ENCODE results near the gene PRRG4. TPM values are rescaled to one million over a fixed set of nuclear protein-coding genes. Genes with fewer than 3 reads are reported as not detected.

PRRG4 gene
- total and polyA plus RNA-seq, 12 donors, result 0.08 to 1.3 (median 0.32) TPM; not detected in 1

- TF ChIP-seq, protein P1, sequence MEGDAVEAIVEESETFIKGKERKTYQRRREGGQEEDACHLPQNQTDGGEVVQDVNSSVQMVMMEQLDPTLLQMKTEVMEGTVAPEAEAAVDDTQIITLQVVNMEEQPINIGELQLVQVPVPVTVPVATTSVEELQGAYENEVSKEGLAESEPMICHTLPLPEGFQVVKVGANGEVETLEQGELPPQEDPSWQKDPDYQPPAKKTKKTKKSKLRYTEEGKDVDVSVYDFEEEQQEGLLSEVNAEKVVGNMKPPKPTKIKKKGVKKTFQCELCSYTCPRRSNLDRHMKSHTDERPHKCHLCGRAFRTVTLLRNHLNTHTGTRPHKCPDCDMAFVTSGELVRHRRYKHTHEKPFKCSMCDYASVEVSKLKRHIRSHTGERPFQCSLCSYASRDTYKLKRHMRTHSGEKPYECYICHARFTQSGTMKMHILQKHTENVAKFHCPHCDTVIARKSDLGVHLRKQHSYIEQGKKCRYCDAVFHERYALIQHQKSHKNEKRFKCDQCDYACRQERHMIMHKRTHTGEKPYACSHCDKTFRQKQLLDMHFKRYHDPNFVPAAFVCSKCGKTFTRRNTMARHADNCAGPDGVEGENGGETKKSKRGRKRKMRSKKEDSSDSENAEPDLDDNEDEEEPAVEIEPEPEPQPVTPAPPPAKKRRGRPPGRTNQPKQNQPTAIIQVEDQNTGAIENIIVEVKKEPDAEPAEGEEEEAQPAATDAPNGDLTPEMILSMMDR (IDR thresholded peaks at IDR 0.05), result no peak
- Histone ChIP-seq H3K36me3 (no peaks in the 10 kb centered on the region), H3K27me3 (peaks cover 0 to 5% (median 0%) of the 10 kb centered on the region in 7 donors), H3K9me3 (no peaks in the 10 kb centered on the region), H3K27ac (no peak overlapping the region), H3K4me1 (no peaks in the 10 kb centered on the region), H3K4me3 (no peak overlapping the region)
- intact Hi-C loops (cut with DNase I), result no loop called here
- ATAC-seq (no peak), DNase-seq (no peak)
- 84 to 94% methylated on average over 2 of the region's 2 CpGs for WGBS, 2 donors
These were observed 7.2 kb downstream of the PRRG4 start for GRCh38 chr11:32836946-32837345.

DNA sequence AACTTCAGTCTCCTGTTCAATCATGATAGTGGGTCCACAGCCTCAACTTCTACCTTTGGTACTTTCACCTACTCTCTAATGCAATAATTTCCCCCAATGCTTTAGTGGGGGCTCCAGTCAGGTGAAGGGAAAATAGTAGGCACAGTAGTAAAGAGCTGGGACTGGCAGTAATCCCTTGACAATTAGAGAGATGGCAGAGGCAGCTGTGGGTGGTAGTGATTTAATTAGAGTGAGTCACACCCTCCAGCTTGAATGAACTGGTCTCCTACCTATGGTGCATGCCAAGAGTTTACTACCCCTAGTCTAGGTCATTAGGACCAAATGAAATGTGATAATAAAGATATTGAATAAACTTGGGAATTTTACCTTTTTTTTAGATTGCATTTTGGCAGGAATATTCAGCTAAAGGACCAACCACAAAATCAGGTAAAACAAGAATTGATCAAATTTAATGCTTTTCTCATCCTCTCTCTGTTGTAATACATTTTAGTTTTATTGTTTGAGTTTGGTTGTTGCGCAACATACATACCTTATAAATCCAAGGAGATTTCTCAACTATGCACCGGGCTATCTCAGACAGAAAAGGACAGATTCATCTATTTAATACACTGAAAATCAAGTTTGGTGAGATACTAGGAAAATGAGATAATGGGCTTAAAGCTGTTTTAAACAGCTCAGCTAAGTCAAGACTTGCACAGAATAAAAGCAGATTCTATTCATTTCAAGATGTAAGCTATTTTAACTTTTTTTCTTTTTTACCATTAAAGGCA, 9.0 kb downstream of the PRRG4 start:
- Histone ChIP-seq H3K4me1 (no peaks in the 10 kb centered on the region), H3K27ac (no peak overlapping the region), H3K36me3 (no peaks in the 10 kb centered on the region), H3K9me3 (no peaks in the 10 kb centered on the region), H3K27me3 (peaks cover 0 to 5% (median 0%) of the 10 kb centered on the region in 7 donors), H3K4me3 (no peak overlapping the region)
- ATAC-seq (no peak), DNase-seq (no peak)
- WGBS, 2 donors, result 87 to 95% methylated on average over 2 of the region's 2 CpGs
- TF ChIP-seq, protein P1 (IDR thresholded peaks at IDR 0.05), result no peak
- intact Hi-C loops (cut with DNase I), result no loop called here

- WGBS, 2 donors, result 93 to 97% methylated on average over 2 of the region's 2 CpGs
- Histone ChIP-seq H3K27me3 (peaks cover 0 to 5% (median 0%) of the 10 kb centered on the region in 7 donors), H3K4me3 (no peak overlapping the region), H3K27ac (no peak overlapping the region), H3K36me3 (no peaks in the 10 kb centered on the region), H3K4me1 (no peaks in the 10 kb centered on the region), H3K9me3 (no peaks in the 10 kb centered on the region)
- ATAC-seq, result no peak
- intact Hi-C loops (cut with DNase I), result no loop called here
- TF ChIP-seq, protein P1 (IDR thresholded peaks at IDR 0.05), result no peak
- no peak for DNase-seq
These were observed 9.6 kb downstream of the PRRG4 start for GRCh38 chr11:32839308-32839707.

DNA sequence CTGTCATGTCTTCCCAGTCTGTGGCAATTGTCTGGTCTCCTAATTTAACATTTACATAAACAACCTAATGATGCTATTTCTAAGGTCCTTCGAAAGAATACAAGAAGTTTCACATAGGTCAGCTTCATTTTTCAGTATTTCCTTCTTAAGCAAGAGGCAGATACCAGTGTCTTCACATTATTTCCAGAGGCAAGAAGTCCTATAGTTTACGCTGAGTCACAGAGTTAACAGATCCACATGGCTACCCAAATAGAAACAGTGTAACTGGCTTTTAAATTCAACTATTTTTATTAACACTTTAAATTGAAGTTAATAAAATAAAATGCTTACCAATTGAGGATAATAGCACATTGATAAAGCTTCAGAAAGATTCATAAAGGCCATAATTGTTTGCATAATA, 10.9 kb downstream of the PRRG4 start:
- H3K27ac ChIP-seq, result no peak overlapping the region
- no peaks in the 10 kb centered on the region for H3K4me1 ChIP-seq
- peaks cover 0 to 5% (median 0%) of the 10 kb centered on the region in 7 donors for H3K27me3 ChIP-seq
- H3K9me3 ChIP-seq, result no peaks in the 10 kb centered on the region
- intact Hi-C loops (cut with DNase I), result no loop called here
- TF ChIP-seq, protein P1 (IDR thresholded peaks at IDR 0.05), result no peak
- H3K36me3 ChIP-seq, result no peaks in the 10 kb centered on the region
- DNase-seq, result no peak
- no peak overlapping the region for H3K4me3 ChIP-seq
- no peak for ATAC-seq
- WGBS, 2 donors, result 87 to 88% methylated on average over 2 of the region's 2 CpGs

Measured in heart right ventricle (tissue), 16 donors.